Measurements from ENCODE around the gene FGFRL1.
"Not testable (repeated sequence)": the region's sequence is repeated elsewhere in the genome, so short reads cannot be mapped to it uniquely, and the experiment has no call there.

The FGFRL1 gene

DNA sequence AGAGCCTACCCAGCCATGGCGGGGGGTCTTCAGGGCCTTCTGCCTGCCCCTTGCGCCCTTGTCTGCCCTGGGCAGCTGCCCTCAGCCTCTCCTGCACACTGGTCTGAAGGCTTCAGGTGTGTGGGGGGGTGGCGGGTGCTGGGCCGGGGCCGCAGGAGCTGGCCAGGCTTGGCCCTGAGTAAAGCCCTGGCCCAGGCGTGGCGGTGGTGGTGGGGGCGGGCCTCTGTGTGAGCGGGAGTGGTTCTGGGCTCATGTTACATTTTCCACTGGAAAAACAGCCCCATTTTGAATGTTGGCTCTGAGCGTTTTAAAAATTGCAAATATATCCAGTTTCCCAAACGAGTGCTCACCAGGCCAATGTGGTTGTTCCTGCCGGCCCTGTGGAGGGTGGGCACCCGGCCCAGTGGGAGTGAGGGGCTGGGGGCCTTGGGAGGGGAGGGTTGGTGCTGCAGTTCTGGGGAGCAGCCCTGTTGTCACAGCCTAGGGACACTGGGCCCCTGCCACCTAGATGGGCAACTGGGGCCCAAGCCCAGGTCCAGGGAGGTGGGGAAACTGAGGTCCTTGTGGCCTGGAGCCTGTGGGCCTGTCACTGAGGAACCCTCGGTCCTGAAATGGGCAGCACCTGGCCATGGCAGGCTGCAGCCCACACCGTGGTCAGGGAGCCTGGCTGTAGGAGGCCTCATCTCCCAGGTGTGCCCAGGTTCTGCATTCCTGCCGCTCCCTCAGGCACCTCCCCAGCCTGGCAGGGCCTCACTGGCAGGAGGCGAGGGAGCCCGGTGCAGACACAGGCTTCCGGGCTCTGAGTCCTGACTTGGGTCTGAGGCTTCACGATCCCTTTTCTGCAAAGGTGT, 28.3 kb downstream of the FGFRL1 start:
- DNase-seq (ENCODE audit: low read depth in 3 of 3): no peak

DNA sequence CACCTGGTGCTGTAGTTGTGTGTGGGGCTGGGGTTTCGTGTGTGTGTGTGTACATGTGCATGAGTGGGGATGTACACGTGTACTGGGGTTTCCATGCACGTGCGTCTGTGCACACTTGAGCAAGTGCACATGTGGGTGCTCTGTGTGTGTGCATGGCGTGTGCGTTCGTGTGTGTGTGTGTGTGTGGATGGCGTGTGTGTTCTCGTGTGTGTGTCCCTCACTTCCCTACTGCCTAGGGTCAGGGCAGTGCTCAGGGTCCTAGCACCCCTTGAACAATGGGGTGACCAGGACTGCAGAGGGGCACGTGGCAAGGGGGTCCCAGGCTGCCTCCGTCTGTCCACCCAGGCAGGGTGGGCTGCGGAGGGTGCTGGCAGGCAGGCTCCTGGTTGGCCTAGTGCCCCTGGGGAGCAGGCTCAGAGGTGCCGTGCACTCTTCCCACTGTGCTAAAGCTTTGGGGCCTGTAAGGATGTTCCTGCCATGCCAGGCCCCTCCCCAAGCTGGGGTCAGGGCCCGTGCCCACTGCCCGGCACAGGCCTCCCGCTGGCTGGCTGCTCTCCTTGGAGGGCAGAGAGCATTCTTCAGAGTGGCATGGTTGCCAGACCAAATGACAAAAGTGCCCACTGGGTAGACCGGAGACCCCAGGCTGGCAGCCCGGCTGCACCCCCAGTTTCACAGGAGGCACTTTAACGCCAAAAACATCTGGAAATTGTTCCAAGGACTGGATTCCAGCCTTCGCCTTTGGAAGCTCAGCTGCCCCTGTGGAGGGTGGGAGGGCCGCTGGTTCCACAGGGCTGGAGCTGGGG, 29.1 kb downstream of the FGFRL1 start:
- no peak for DNase-seq (ENCODE audit: low read depth in 3 of 3)

DNA sequence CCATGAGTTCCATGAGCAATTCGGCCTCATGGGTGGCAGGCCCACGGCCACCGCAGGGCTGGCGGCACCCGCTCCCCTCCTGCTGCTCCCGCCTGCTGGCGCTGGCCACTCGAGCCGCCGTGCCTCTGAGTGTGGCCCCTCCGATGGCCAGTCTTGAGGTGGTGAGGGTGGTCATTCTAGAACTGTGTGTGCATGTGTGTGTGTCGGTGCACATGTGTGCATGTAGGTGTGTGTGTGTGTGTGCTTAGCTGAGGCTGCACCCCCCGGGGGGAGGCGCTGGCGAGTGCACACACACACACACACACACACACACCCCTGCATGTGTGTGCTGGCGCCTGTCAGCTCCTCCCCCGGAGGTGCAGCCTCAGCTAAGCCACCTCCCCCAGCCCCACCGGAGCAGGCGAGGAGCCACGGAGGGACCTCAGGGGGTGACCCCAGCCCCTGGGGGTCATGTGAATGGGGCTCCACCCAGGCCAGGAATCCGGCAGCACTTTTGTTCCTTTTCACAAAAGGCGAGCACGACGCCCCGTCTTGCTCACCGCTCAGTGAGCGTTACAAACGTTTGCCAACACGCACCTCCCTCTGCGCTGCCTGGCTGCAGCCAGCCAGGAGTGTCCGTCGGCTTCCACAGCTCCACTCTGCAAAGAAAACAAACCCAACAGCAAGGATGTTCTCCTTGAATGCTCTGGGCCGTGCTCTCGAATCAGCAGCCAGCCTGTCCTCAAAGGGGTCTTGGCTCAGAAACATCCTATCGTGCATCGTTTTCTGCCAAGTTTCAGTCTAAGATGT, 29.9 kb downstream of the FGFRL1 start:
- no peak for DNase-seq (ENCODE audit: low read depth in 3 of 3)

DNA sequence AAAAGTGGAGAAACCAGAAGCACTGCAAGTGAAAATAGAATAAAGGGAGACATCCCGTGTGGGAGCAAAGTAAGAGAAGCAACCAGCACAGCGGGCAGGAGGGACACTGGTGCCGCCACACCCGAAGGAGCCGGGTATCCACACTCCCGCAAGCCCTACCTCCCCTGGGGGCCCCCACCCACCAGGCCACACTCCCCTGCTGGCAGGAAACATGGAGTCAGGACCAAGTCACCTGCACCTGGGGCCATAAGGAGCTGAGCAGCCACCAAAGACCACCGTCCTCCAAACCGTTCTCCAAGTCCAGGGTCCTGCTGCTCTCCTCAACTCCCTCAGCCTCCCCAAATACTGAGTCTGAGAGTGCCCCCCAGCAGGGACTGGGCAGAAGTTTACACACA, 30.5 kb downstream of the FGFRL1 start:
- no peak for DNase-seq (ENCODE audit: low read depth in 3 of 3)

DNA sequence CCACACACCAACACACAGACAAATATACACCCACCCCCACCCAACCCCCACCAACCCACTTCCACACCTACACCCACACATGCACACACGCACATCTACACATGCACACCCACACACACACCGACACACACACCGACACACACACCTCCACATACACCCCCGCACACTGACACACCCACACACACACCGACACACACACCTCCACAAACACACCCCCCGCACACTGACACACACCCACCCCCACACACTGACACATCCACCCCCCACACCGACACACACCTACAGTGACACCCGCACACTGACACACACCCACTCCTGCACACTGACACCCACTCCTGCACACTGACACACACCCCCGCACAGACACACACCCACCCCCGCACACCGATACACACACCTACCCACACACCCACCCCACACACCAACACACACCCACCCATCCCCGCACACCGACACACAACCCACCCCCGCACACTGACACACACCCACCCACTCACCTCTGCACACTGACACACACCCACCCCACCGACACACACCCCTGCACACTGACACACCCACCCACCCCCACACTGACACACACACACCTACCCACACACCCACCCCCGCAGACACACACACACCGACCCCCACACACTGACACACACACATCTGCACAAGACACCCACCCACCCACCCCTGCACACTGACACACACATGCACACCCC, 31.1 kb downstream of the FGFRL1 start:
- no peak for DNase-seq (ENCODE audit: low read depth in 3 of 3)

DNA sequence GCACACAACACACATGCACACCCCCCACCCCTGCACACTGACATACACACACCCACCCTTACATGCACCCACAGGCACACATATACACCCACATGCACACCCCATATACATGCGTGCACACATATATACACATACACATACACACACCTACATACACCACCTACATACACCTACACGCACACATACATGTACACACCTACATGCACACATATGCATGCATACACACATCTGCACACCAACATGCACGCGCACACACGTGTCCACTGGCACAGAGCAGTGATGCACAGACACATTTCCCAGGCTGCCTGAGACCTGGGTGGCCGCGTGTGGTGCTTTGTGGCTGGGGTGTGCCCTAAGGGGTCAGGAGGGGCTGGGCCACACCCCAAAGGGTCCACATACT, 31.7 kb downstream of the FGFRL1 start:
- DNase-seq (ENCODE audit: low read depth in 3 of 3): no peak

DNA sequence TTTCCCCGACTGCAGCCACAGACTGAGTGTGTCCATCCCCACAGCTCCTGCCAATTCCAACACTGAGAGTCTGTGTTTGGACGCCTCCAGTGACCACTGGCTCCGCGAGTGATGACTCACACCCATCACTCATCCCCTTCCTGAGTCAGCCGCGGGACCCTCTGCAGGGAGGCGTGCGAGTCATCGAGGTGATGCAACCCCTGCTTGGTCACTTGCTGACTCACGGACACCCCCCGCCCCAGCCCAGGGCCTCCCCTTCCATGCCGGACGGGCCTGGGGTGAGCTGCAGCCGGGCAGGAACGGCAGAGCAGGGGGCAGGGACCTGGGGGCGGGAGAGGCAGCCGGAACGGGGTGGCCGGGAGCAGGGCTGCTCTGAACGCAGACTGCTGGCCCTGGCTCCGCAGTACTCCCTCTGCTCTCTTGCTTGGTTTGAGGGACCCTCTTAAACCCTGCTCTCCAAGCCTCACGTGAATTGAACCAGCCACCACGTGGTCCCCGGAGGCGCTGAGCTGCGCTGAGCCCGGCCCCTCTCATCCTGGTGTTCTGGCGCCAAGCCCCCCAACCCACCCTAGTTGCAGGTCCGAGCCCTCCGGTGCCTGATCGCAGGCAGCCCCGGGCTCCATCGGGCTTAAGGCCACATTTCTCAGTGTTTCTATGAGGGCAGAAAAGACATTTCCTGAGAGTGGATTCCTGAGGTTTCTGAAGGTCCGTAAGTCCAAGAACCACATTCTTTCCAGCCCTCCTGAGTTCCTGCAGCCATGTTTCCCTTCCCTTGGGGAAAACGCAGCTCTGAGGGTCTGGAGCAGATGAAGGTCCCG, 32.4 kb downstream of the FGFRL1 start:
- no peak for DNase-seq (ENCODE audit: low read depth in 3 of 3)

DNA sequence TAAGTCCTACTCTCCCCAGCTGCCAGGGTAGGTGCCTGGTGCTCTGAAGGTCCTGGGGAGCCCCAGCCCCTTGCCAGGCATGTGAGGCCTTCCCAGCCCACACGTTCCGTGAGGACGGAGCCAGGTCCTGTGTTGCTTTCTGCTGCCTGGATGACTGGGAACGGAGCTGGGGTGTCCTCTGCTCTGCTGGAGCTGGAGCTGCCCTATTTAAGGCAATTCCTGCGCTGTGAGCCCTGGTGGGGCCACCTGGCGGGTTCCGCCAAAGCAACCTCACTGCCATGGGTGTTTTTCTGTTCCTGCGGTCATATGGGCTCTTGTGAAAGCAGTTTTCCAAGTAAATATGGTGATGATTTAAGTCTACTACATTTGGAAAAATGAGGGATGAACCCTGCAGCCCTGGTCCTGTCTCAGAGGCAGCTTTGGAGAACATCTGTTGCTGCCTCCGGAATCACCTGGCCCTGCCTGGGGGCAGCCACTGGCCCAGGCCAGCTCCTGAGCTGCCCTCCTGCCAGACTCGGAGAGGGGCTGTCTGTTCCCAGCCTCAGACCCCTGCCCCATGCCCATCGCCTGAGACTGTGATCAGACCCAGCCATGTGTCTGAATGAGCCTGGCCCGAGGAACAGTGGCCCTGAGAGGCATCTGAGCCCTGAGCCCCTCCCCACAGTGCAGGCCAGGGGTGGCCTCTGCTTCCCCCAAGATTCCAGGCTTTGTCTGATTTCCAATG, 33.2 kb downstream of the FGFRL1 start:
- no peak for DNase-seq (ENCODE audit: low read depth in 3 of 3)

DNA sequence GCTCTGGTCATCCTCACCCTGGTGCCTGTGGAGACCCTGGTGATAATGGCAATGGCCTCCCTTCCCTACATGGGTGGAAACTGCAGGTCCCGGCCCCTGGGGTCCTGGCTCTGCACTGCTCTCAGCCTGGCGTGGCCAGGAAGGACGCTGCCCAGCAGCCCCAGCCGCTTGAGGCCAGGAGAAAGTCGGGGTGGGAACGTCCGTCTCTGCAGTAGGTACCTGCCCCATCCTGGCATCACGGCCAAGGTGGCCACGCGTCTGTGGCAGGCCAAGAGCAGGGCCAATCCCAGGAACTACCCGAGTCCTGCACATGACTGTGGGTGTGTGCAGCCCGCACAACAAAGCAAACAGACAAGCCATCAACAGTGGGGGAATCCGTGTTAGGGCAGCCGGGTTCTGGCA, 33.8 kb downstream of the FGFRL1 start:
- DNase-seq (ENCODE audit: low read depth in 3 of 3): no peak

DNA sequence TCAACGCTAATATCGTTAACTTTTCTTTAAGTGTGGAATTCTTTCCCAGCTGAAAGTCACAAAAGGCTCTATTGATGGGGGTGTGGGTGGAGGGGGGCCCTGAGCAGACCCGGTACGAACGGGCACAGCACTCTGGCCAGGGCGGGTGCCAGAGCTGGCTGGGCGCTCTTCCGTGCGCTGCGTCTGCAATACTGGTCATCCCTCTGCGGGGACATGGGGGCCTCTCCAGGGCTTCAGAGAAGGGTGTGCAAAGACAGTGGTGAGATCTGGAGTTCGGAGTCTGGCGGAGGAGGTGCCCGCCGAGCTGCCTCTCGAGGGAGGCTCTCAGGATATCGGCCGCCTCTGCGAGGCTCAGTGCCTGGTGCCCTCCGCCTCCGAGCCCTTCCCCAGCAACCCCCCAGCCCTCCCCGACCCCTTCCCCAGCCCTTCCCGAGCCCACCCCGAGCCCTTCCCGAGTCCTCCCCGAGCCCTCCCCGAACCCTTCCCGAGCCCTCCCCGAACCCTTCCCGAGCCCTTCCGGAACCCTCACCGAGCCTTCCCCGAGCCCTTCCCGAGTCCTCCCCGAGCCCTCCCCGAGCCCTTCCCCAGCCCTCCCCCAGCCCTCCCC, 34.3 kb downstream of the FGFRL1 start:
- DNase-seq (ENCODE audit: low read depth in 3 of 3): no peak

DNA sequence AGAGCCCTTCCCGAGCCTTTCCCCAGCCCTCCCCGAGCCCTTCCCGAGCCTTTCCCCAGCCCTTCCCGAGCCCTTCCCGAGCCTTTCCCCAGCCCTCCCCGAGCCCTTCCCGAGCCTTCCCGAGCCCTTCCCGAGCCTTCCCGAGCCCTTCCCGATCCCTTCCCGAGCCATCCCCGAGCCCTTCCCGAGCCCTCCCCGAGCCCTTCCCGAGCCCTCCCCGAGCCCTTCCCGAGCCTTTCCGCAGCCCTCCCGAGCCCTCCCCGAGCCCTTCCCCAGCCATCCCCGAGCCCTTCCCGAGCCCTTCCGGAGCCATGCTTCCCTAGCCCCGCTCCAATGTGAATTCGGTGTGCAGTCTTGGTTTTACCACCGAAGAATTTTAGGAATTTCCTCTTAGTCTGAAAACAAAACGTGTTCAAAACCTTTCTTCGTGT, 35.2 kb downstream of the FGFRL1 start:
- DNase-seq (ENCODE audit: low read depth in 3 of 3): not testable (repeated sequence)

DNA sequence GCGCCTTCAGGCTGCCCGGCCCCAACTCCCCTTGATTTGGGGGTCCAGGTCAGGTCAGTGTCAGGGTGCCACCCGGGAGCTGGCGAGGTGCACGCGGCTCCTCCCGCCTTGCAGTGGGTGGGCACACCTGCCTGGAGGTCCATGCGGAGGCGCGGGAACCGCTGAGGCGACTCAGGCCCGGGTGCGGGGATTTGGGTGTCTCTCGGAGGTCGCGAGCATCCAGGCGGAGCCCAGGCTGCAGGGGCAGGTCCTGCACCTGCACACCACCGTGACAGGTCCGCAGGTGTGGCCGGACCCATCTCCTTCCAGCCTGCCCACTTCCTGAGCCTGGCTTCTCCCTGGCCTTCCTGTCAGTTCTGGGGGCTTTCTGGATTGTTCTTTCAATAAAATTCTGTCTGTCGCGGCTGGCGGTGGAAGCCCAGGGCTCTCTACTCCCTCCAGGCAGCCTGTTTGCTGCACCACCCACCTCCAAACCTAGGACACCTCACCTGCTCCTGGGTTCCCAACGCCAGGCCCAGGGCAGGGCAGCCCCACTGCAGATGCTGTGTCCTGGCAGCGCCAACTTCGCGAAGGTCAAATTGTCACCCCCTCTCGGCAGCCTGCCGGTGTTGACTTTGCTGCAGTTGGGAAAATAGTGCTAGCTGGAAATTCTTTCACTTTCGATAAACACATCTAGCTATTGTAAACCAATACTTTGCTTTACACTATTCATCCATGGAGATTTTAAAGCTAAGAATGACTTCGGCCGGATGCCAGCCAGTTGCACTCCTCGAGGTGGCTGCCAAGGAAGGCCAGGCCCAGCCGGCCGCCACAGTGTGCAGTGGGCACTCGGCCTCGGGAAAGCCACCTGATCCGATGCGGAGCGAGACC, 35.9 kb downstream of the FGFRL1 start:
- no peak for DNase-seq (ENCODE audit: low read depth in 3 of 3)

DNA sequence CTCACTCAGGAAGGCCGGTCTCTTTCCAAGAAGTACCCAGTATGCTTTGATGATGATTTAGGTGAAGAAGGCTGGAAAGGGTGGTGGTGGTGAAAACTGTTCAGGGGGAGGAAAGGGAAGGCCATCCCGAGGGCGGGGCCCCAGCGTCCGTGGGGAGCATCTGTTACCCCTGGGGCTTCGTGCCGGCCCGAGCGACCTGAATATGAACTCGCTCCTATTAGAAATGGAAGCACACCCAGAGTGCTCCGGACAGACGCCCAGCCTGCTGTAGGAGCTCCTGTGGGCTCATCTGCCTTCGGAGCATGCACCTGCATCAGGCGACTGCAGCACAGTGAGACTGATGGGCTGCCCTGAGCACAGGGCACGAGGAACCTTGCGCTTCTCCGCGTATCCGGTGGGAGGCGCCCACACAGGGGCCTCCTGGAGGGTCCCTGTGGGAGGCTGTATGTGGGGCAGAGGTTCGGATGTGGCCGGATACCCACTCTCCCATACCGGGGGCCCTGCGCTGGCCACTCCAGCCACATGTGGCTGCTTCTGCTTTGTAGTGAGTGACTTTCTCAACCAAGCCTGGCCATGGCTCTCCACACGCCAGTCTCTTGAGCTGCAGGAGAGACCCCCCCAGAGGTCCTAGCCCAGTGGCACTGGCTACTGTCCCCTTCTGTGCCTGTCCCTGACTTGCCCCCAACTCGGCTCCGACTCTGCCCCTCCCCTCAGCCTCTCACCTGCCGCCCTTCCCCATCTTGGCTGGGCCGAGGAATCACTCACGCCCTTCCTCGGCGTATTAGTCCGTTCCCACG, 36.7 kb downstream of the FGFRL1 start:
- DNase-seq (ENCODE audit: low read depth in 3 of 3): no peak

DNA sequence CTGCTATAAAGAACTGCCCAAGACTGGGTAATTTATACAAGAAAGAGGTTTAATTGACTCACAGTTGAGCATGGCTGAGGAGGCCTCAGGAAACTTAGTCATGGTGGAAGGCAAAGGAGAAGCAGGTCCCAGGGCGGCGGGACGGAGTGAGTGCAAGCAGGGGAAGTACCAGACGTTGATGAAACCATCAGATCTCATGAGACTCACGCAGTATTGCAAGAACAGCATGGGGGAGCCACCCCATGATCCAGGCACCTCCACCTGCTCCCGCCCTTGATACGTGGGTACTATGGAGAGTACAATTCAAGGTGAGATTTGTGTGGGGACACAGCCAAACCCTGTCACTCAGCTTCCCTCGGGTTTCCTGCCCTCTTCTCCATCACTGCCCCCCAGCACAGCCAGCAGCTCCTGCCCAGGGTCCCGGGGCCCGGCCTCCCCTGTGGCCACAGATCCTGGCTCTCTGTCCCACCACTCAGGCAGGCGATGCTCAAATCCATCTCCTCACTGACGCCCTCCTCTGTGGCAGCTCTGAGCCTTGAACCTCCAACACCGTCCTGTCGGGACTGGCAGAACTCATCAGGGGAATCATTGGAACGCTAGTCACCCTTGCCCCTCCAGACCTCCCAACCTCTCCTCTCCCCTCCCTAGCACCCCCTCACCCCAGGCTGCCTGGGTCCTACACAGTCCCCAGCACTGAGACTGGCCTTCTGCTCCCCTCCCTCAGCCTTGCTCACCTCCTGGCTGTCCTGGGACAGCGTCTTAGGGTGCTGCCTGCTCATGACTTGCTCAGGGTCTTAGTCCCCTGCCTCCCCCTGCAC, 37.6 kb downstream of the FGFRL1 start:
- DNase-seq (ENCODE audit: low read depth in 3 of 3): no peak

DNA sequence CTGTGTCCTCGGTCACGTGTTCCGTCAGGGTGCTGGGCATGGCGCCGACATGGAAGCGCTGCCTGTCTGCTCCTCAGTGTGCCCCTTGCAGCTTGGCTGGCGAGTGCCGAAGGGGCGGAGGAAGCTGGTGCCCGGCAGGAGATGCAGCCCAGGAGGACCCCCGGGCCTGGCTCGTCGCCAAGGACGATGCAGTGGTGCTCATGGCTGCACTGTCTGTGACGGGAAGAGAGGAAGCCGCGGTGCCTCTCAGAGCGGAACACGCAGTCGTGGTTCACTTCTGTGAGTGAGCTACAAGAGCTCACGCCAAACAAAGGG, 38.1 kb downstream of the FGFRL1 start:
- DNase-seq (ENCODE audit: low read depth in 3 of 3): no peak

DNA sequence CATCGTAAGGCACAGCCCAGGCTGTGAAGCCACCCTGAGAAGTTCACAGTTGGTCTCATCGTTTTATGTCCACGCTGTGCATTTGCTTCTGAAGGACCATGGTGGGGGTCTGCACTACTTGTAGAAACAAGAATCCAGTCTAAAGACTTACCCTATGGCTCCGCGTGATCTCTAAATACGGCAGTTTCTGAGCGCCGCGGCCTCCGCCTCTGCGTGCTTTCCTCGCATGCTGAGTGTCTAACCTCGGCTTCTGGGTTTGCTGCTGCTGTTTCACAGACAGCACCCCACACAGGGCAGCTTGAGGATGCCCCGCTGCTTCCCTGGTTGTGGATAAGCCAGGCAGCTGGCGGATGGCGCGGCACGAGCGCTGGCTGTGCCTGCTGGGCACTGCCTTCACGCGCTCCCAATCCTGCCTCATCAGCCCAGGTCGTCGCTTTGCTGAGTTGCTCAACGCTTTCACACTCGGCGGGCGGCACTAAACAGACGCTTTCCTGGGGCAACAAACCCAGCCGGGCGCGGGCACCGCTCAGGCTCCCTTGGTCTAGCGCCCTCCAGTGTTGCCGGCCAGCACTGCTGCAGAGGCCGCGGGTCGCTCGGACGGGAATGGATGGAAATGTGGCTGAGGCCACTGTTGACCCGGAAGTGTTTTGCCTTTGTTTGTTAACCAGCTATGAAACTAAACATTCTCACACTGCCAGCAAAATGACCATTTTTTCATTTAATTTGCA, 39.2 kb downstream of the FGFRL1 start:
- DNase-seq (ENCODE audit: low read depth in 3 of 3): no peak
